Activated T-cell treated with anti-CD3 and anti-CD28 coated beads, Interleukin-2, amount 50 U/mL, for 1 hour (primary cell): Measurements from ENCODE around the gene TRIM17.

Experiments used
- DNase-seq: peaks from one replicate; pipeline ENCODE4 v3.0.0-alpha.2; 2020

TRIM17 gene

DNA sequence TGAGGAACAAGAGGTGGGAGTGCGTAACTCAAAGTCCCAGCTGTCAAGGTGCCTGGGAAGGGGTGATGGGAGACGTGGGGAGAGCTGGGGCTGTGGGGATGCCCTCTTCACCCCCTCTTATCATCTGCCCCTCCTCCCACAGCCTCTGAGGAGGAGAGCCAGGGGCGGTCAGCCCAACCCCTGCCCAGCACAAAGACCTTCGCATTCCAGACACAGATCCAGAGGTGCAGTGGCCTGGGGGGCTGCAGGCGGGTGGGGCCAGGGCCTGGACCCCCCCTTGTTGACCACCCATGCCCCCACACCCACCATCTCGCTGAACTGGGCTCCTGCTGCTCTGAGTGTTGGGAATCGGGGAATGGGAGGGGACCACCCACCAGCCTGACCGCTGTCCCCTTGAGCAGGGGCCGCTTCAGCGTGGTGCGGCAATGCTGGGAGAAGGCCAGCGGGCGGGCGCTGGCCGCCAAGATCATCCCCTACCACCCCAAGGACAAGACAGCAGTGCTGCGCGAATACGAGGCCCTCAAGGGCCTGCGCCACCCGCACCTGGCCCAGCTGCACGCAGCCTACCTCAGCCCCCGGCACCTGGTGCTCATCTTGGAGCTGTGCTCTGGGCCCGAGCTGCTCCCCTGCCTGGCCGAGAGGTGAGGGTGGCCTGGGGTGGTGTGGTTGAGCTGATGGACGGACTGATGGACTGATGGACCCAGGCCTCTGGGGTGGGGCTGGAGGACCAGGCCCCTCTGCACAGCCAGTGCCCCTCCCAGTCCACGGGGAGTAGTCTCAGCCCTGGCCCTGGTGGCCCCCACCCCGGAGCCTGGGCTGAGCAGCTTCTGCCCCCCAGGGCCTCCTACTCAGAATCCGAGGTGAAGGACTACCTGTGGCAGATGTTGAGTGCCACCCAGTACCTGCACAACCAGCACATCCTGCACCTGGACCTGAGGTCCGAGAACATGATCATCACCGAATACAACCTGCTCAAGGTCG lies 39.7 kb downstream of the TRIM17 start:
- DNase-seq: no peak

DNA sequence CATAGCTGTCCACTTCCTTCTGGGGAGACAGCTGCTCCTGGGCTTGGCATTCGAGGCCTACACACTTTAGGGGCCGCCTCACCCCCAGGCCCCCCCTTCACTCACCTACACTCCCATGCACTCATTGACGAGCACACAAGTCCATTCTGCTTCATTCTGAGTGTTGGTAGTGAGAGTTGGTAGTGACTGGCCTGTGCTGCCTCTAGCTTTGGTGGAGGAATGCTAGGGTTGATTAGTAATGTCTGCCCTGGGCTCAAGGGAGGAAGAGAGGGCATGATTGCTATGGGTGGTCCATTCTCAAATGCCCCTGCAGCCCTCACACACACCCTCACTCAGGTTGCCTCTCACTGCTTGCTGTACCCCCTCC lies 40.4 kb downstream of the TRIM17 start:
- DNase-seq: no peak

DNA sequence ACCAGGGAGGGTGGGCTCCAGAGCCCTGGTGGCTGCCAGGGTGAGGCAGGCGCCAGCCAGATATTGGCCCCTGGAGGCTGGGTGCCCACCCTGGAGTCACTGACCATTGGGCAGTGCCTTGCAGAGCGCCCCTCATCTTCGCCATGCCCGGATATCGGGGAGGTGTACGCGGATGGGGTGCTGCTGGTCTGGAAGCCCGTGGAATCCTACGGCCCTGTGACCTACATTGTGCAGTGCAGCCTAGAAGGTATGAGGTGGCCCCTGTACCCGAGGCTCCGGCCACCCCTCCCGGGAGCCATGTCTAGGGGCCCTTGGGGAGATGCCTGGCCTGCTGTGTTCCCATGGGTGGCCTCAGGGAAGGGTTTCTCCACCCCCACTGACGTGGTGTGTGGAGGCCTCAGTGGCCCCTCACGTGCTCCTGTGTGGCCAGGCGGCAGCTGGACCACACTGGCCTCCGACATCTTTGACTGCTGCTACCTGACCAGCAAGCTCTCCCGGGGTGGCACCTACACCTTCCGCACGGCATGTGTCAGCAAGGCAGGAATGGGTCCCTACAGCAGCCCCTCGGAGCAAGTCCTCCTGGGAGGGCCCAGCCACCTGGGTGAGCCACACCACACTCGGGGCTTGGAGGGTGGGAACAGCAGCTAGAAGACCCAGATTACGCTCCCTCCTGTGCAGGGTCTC lies 40.9 kb downstream of the TRIM17 start:
- no peak for DNase-seq

DNA sequence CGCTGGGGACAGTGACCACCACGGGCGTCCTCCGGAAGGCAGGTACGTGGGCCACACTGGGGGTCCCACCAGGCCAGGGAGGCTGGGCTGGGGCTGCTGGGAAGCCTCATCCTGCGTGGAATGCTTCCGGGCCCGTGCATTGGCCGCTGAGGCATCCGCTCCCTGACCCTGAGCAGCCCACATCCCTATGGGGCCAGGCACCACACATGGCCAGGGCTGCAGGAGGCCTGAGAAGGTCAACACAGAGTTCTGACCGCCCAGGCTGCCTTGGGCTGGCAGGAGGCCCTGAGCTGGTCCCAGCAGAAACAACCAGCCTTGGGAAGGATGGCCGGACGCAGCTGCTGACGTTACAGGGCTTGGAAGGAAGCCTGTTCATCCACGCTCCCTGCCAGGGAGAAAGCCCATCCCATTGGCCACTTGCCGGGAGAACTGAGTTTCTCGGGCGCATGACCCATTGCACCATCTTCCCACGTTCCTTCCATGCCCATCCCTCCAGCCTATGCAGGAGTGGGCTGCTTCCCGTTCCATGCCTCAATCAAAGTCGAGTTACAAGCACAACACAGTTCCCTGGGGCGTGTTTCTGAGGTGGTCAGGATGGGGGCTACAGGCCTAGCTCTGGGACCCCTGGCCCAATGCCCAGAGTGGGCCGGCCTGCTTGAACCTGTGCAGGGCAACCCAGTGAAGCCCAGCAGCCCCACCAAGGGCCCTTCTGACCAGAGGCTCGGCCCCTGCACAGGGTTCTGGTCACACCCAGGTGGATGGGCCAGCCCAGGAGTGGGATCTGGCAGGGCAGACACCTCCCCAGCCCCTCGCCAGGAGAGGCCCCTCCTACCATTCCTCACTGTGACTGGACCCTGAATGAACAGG lies 41.7 kb downstream of the TRIM17 start:
- no peak for DNase-seq

DNA sequence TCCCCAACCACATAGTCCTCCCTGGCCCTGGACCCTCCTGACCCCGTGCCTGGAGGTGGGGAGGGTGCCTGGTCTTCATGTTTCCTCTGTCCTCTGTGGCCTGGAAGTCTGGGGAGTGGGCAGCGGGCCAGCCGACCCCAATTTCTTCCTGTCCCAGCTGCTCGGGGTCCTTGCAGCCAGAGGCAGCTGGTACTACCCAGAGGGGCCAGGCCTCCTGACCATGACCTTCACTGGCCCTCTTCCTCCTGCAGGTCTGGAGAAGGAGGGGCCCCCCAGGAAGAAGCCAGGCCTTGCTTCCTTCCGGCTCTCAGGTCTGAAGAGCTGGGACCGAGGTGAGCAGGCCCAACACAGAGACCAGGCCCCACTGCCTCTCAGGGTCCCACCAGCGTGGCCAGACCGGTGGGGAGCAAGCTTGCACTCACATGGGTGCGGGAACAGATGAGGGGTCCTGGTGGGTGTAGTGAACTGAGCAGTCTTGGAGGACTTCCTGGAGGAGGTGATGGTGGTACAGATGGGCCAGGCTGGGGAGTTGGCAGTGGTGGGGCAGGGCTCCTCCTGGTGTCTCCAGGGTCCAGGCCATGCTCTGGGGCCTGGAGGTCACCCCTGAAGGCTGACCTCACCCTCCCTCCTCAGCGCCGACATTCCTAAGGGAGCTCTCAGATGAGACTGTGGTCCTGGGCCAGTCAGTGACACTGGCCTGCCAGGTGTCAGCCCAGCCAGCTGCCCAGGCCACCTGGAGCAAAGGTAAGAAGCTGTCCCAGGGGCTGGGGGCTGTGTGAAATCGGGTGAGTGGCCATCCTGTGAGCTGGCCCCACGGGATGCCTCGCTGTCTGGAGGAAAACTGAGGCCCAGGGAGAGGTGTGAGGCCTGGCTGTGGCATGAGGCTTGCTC lies 42.7 kb downstream of the TRIM17 start:
- no peak for DNase-seq

DNA sequence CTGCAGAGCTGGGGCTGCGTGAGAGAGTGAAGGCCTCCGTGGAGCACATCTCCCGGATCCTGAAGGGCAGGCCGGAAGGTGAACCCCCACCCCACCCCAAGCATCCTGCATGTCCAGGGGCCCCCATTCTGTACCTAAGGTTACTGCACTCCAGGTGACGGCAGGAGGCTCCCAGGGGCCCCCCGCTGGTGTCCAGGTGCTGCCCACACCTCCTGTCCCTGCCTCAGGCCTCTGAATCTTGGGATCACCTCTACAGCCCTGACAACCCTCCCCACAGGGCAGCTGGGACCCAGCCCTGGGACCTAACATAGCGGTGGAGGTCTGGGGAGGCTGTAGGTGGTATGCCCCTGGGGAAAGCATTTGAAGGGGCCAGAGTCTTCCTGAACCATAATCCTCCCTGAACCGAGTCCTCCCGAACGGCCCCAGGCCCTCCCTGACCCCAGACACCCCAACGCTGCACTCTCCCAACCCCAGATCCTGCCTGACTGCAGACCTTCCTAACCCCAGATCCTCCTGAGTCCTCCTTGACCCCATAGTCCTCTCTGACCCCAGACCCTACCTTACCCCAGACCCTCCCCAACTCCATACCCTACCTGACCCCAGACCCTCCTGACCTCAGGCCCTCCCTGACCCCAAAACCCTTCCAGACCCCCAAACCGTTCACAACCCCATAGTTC lies 43.5 kb downstream of the TRIM17 start:
- no peak for DNase-seq

DNA sequence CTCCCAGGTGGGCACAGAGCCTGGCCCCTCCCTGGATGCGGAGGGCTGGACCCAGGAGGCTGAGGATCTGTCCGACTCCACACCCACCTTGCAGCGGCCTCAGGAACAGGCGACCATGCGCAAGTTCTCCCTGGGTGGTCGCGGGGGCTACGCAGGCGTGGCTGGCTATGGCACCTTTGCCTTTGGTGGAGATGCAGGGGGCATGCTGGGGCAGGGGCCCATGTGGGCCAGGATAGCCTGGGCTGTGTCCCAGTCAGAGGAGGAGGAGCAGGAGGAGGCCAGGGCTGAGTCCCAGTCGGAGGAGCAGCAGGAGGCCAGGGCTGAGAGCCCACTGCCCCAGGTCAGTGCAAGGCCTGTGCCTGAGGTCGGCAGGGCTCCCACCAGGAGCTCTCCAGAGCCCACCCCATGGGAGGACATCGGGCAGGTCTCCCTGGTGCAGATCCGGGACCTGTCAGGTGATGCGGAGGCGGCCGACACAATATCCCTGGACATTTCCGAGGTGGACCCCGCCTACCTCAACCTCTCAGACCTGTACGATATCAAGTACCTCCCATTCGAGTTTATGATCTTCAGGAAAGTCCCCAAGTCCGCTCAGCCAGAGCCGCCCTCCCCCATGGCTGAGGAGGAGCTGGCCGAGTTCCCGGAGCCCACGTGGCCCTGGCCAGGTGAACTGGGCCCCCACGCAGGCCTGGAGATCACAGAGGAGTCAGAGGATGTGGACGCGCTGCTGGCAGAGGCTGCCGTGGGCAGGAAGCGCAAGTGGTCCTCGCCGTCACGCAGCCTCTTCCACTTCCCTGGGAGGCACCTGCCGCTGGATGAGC lies 44.3 kb downstream of the TRIM17 start:
- no peak for DNase-seq

DNA sequence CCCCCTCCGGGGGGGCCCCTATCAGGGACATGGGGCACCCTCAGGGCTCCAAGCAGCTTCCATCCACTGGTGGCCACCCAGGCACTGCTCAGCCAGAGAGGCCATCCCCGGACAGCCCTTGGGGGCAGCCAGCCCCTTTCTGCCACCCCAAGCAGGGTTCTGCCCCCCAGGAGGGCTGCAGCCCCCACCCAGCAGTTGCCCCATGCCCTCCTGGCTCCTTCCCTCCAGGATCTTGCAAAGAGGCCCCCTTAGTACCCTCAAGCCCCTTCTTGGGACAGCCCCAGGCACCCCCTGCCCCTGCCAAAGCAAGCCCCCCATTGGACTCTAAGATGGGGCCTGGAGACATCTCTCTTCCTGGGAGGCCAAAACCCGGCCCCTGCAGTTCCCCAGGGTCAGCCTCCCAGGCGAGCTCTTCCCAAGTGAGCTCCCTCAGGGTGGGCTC lies 44.9 kb downstream of the TRIM17 start:
- DNase-seq: no peak

DNA sequence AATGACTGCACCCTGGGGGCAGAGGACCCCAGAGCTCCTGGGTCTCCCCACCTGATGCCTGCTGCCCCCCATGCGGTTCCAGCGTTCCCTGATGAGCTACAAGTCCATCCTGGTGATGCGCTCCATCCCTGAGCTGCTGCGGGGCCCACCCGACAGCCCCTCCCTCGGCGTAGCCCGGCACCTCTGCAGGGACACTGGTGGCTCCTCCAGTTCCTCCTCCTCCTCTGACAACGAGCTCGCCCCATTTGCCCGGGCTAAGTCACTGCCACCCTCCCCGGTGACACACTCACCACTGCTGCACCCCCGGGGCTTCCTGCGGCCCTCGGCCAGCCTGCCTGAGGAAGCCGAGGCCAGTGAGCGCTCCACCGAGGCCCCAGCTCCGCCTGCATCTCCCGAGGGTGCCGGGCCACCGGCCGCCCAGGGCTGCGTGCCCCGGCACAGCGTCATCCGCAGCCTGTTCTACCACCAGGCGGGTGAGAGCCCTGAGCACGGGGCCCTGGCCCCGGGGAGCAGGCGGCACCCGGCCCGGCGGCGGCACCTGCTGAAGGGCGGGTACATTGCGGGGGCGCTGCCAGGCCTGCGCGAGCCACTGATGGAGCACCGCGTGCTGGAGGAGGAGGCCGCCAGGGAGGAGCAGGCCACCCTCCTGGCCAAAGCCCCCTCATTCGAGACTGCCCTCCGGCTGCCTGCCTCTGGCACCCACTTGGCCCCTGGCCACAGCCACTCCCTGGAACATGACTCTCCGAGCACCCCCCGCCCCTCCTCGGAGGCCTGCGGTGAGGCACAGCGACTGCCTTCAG lies 45.5 kb downstream of the TRIM17 start:
- no peak for DNase-seq

DNA sequence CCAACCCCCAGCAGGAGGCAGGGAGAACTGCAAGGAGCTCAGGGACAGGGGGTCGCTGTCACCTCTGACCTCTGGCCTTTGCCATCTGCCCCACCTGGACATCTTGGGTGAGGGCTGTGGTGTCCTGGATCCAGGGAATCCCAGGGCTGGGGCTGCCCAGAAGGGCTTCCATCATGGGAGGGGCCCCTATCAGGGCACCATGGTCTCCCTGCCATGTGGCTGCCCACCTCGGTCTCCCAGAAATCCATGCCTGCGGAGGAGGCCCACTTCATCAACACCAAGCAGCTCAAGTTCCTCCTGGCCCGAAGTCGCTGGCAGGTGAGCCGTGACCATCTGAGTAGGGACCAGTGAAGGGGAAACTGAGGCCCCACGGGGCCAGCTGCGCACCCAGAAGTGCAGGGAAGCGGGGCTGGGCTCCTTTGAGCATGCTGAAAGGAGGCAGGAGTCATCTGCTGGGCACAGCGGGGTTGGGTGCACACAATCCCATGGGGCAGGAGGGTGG lies 46.2 kb downstream of the TRIM17 start:
- no peak for DNase-seq

DNA sequence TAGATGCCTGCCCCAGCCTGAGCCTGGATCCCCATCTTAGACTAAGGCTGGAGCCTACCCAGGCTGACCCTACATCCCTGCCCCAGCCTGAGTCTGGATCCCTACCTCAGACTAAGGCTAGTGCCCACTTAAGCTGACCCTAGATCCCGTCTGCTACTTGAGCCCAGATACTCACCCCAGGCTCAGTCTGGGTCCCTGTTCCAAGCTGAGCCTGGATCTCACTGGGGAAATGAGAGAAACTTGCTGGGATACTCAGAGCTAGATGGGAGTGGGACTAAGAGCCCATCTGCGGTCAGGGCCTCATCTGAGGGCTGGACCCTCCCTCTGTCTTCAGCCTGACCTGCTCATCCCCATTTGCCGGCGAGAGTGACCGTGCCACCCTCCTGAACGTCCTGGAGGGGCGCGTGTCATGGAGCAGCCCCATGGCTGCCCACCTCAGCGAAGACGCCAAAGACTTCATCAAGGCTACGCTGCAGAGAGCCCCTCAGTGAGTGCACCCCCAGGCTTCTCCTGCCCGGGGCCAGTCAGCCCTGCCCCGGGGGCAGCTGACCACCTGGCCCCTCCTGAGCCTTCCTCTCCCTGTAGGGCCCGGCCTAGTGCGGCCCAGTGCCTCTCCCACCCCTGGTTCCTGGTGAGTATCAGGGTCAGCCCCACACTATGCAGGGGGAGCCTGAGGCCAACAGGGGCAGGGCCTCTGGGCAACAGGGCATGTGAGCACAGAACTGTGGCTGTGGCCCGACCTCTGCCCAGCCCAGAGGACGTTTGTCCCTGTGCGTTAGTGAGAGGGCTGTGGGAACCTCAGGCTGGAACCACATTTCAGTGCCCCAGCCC lies 46.8 kb downstream of the TRIM17 start:
- DNase-seq: no peak

DNA sequence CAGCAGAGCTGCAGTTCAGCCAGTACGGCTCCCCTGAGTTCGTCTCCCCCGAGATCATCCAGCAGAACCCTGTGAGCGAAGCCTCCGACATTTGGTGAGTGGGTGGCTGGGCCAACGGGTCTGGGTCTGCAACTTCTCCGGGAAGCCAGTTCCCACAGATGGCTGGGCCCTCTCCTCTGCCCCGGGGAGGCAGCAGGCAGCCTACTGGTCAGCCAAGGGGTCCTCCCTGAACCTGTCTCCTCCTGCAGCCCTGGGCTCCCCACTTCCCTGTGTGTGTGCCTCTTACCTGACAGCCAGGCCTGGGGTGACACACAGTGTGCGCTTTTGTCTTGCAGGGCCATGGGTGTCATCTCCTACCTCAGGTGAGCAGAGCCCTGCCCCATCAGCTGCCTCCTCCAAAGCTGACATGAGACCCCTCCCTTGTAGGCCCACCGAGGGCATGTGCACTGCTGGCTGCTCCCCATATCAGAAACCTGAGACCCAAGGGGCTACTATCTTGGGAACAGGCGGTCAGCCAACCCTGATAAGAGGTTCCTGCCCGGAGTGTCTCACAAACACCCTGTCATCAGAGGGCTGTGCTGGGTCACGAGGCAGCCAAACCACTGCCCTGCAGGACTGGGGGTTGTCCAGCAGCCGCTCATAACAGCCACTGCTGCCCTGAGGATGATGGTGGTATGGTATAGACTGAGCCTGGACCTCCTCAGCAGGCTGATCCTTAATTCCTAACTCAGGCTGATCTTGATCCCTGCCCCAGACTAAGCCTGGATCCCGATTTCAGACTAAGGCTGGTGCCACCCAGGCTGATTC lies 47.7 kb downstream of the TRIM17 start:
- no peak for DNase-seq

DNA sequence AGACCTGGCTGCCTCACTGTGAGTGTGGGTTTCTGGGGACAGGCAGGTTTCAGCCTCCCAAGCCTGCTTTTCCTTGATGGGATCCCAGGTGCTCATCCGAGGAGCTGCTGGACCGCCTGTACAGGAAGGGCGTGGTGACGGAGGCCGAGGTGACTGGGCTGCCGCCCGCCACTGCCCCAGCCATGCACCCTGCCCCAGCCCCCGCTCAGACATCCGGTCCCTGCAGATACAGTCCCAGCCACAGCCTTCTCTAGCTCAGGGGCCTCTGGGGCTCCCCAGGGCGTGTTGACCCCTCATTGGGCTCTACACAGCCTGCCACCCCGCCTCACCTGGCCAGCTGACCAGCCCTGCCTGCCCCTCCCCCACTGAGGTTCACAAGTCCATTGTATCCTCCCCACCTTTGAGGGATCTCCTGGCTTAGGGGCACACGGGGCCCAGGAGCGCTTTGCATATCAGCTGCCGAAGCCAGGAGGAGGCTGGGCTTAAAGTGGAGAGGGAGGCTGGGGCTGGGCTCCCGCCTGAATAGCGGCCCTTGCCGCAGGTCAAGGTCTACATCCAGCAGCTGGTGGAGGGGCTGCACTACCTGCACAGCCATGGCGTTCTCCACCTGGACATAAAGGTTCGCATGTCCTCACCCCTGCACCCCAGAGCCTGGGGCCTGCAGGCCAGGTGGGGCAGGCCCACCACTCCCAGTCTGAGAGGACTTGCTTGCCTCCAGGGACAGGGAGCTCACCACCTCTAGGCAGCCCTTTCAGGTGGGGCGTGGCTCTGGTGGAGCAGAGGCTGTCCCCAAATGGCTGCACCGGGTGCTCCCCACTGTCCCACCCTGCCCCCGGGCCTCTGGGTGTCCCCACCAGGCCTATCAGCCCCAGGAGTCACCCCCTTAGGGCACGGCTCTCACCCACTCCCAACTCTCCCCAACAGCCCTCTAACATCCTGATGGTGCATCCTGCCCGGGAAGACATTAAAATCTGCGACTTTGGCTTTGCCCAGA lies 48.6 kb downstream of the TRIM17 start:
- DNase-seq: no peak

DNA sequence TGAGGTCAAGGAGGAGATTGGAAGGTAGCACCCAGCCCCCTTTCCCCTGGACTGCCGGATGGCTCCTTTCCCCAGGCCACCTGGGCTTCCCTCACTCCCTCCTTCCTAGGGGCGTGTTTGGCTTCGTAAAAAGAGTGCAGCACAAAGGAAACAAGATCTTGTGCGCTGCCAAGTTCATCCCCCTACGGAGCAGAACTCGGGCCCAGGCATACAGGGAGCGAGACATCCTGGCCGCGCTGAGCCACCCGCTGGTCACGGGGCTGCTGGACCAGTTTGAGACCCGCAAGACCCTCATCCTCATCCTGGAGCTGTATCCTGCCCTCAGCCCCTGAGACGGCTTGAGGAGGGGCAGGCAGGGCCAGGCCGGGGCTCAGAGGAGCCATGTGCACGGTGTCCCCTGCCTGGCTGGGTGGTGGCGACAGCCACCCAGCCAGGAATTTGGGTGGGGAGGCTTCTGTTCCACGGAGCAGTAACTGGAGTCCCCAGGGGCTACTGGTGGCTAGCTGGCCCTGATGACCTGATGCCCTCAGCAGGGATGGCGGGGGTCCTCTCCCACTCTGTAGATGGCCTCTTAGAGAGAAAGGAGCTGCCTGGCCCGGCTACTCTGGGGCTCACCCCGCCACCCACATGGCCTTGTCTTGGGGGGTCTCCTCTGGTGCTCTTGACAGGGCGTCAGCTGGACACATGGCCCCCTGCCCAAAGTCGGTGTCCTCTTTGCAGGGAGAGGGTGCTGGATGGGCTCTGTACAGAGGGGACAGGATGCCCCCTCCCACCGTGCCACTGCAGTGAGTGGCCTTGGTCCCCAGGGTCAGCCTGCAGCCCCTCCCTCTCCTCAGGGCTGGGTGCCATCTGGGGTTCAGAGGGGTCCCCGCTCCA lies 49.6 kb downstream of the TRIM17 start:
- DNase-seq: no peak
